ENCODE data around the gene TRIM56.

- TF ChIP-seq CTCF (IDR thresholded peaks at IDR 0.05) (no peak), POLR2A (IDR thresholded peaks at IDR 0.05) (no peak)
Measured at GRCh38 chr7:101115215-101115614, 29.9 kb downstream of the TRIM56 start.

All from heart left ventricle (tissue), 13 donors.